GM19468 (cell line): ENCODE measurements around the gene ADAMTS3.
"Not testable (repeated sequence)": the region's sequence is repeated elsewhere in the genome, so short reads cannot be mapped to it uniquely, and the experiment has no call there.

Source experiments
- ATAC-seq: cut with Tn5 transposase; IDR thresholded peaks from one replicate; pipeline ENCODE4 v1.9.1; 2021; ENCODE audit warnings: mild to moderate bottlenecking, moderate library complexity, moderate number of reproducible peaks; ENCODE audit not compliant: unreplicated experiment; ENCODE audit errors: extremely low read depth

ADAMTS3 gene

DNA sequence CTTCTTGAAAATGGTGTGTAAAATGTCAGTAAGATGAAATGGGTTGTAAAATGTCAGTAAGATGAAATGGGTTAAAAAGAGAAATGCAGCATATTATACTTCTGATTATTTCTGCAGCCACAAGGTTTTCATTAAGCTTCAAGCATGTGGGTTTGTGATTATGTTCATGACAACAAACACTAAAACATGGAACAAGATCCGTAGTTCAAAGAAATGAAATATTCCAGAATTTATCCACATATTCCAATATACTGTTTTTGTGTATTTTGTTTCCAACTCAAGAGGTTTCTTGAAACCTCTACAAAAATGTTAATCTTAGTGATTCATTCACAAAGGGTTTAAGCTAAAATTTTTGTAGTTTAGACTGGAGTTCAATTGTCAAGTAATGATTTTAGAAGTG, 84.0 kb downstream of the ADAMTS3 start:
- ATAC-seq: no peak

DNA sequence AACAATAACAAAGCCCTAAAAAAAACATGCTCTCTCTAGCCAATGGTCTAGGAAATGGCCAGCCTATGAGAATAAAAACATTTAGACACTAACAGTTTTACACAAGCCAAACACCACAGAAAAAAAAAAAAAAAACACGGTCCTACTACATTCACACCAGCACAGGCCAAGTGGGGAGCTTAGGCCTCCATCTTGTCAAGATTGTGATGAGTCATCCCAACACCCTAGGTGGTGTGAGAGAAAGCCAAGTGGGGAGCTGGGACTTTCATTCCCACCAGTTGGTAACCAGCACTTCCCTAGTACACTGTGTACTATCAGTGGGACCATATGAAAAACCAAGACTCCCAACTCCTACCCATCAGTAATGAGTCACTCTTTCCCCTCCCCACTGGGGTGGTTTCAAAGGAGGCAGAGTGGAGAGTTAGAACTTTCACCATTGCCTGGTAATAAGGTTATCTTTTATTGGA, 95.6 kb downstream of the ADAMTS3 start:
- no peak for ATAC-seq

DNA sequence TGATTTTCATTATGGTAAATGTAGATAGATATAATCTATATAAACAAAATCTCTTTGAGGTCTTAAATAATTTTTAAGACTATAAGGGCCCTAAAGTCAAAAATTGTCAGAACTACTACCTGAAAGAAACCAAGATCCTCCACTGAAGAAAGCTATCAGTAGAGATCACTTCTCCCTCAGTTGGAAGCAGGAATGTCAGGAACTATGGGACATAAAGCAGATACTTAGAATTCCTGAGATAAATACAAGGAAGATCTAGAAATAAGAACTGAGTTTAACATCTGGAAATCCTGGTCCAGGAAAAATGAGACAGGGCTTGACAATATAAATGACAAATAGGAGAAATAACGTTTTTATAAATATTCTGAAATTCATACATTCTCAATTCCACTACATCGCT, 97.2 kb downstream of the ADAMTS3 start:
- no peak for ATAC-seq

DNA sequence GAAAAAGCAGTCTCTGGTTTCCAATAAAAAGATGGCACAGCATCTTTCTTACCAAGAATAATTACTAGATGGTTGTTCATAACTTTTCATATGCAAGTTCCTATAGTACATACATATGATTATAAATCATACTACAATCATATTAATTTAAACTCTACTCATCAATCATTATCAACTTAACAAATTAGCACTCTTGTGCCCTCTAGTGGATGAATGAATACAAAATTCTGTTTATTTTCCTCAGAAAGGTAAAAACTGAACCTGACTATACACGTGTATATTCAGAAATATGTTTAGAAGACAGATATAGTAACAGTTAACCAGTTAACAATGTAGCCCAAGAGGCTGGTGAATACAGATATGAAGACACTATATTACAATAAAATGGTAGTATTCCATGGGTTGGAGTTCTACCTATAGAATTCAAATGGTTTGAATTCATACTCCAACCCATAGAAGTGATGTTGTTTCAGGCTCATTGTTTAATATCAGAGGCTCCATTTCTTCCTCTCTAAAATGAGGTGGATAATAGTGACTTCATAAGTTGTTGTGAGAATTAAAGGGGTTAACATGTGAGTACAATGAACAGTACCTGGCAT, 100.0 kb downstream of the ADAMTS3 start:
- no peak for ATAC-seq

DNA sequence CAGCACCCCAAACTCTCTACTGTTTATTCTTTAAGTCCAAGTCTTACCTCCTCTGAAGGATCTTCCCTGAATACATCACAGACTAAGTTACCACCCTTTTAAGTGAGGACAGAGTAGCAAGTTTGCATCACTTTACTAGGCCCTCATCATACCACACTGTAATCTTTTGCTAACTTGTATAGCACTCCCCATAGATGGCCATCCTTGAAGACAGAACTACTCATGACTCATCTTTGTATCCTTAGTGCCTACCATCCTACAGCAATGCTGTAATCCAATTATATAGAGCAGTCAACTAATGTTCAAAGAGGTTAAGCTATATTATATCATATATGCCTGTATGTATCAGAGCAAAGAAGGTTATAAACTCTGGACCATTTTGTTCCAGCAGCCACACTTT, 101.4 kb downstream of the ADAMTS3 start:
- ATAC-seq: no peak

DNA sequence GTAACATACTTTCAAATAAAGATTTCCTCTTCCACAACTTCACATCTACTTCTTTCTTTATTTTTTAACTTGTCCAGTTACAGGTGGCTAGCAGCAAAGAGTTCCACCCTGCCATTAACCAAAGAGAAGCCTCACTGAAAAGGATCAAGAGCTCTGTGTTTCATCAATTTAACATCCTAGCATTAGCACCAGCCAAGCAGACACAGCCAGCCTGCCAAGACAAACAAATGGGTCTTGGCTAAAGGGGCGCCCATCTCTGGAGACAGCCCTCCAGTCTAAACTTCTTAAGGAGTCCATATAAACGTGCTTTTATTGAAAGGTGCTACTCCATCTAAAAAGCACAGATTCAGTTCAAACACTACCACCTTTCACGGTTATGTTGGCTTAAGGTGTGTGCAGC, 105.3 kb downstream of the ADAMTS3 start:
- ATAC-seq: no peak

DNA sequence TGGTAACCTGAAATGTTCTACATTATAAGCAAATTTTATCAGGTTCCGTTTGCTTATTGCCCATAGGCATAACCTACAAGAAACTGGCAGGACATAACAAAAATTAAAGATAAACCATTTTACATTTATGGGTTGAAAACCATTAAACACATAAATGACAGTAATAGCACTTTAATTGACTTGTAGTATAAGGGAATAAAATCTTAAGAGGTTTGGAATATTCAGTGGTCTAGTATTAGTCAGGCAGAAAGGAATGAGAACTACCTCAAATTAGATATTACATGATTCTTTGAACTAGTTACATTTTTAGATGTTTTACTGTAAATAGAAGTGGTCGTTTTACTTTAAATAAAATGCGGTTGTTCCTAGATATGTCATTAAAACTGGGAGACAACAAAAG, 111.9 kb downstream of the ADAMTS3 start:
- ATAC-seq: no peak

DNA sequence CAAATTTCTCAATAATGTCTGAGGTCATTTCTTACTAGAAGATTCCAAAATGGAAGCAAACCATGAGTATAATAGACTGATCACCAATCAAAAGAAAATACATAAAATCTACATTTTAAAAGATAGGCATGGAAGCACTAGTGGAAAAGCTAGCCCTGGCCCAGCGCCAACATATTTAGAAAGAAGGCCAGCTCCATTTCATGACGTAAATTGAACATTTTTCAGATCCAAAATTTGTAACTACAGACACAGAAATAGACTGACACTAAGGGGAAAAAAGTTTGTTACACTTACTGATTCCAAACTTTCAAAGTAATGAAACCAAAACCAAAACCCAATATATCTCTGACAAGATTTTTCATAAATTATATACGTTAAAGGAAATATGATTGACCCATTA, 117.7 kb downstream of the ADAMTS3 start:
- ATAC-seq: no peak

DNA sequence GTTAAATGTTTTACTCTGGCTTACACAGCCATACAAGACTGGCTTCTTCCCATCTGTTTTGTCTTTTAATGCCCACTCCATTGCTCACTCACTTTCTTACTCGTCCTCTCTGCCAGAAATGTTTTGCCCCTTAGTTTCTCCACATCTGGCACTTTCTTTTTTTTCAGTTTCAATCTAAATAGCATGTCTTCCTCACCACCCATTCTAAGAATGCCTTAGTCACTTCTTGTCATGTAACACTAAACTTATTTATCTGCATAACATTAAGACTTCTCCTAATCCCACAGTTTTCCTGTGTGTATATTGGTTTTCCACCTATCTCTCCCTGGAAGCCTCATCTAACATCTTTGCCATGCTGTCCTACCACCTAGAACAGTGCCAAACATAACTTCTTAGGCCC, 119.3 kb downstream of the ADAMTS3 start:
- no peak for ATAC-seq

DNA sequence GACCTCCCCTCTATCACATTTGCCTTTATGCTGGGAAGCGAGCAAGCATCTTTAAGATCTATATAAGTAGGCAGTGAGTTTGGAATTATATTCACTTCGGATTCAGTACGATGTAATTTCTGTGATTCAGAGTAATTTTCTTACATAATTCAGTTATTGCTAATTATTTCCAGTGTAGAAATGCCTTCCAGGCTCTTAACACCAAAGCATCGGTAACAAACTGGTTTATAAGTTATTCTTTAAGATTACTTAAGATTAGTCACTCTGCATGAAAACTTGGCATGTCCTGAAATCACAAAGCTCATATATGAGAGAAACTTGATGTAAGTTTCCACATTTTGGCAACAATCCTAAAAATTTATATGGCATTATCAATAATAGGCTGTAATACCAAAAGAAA, 120.8 kb downstream of the ADAMTS3 start:
- ATAC-seq: no peak

DNA sequence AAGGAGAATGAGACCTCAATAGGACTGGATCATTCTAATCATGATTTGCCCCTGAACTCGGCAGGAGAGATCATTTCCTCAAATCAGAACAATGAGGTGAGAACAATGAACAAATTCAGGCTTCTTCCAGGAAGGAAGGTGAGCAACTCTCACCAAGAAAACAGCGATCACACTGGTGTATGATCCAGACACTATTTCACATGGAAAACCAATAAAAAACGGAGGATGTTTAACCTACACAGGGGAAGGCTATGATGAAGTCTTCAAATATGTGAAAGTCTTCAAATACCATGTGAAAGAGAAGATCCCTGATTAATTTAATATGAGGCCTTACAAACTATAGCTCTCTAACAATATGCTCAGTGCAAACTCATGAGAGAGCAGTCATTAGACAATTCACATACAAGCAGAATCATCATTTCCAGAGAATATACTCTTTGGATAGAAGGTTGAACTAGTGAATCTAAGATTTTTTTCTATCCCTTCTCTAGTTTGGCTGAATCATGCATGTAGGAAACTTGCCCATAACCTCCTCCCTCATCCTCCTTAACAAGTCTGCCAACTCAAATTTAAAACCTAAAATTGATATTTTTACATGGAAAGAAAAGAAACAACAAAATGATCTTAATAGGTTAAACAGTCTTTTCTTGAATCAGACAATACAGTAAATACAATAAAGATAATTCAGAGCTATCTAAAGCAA, 122.5 kb downstream of the ADAMTS3 start:
- ATAC-seq: no peak

DNA sequence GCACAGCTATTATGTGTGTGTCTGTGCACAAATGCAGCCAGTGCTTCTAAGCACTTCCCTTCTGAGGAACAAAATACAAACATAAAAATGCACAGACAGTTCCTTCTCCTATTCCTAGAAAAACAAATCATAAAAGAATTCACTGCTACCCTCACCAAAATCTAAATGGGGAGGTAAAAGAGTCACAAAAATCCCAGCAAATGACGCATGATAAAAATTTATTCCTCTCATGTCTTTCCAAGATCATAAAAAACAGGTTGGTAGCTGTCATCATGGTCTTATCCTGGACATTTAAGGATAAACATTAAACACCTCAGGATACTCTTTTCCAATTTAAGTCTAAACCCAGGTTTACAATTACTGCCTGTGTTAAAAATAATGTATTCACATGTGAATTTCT, 124.9 kb downstream of the ADAMTS3 start:
- ATAC-seq: no peak

DNA sequence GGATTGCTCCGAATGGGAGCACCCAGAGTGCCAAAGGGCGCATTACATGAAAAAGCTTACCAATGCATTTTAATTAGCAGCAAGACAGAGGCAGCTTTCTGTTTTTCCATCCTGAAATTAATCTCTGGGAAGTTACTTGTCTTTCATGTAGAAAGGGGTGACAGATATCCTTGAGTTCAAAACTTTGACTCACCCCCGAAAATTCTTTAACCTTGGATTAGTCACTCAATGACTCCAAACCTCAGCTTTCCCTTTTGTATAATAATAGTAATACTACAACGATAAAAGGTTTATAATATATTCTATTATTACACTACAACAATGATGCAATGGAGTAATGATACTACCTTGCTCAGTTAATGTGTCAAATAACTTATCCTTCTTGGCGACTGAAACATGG, 126.3 kb downstream of the ADAMTS3 start:
- ATAC-seq: no peak

DNA sequence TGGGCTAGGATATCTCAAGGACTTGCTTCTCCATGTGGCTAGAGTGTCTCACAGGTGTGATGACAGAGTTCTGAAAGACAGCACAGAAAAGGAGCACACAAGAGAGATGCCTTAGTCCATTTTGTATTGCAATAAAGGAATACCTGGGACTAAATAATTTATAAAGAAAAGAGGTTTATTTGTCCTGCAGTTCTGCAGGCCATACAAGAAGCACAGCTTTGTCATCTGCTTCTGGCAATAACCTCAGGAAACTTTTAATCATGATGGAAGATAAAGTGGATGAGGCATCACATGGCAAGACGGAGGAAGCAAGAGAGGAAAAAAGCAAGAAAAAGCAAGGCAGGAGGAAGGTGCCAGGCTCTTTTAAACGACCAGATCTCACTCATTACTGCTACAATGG, 126.9 kb downstream of the ADAMTS3 start:
- ATAC-seq: no peak

DNA sequence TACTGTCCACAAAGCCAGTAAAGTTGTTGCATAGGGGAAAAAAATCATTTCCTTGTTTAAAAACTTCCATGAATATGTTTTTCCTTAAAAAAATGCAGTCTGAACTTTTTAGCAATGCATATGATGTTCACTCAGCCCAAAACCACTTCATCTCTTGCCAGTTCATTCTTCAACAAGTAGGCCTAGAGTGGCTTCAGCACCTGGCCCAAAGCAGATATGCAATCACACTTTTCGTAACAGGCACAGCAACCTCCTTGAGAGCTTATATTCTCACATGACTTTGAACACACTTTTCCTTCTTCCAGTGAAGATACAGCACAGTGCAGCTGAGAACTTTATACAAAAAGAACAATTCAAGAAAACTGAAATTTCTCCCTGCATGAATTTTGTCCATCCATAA, 128.6 kb downstream of the ADAMTS3 start:
- no peak for ATAC-seq

DNA sequence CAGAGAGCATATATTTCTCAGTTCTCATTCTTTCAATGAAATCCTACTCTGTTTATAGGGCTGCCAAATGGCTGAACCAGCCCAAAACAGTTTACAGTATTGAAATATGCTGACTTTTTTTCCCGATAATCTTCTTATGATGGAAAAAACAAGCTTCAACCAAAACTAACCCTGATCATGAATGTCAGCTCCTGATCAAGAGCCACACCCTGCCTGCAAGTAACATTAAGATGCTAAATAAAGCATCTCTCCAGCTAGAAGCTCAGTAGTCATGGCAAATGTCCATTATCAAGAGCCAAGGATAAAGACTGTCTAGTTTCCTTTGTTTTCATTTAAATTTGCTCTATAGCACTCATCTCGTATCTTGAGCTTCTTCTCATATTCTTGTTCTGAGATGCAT, 136.0 kb downstream of the ADAMTS3 start:
- ATAC-seq: no peak

DNA sequence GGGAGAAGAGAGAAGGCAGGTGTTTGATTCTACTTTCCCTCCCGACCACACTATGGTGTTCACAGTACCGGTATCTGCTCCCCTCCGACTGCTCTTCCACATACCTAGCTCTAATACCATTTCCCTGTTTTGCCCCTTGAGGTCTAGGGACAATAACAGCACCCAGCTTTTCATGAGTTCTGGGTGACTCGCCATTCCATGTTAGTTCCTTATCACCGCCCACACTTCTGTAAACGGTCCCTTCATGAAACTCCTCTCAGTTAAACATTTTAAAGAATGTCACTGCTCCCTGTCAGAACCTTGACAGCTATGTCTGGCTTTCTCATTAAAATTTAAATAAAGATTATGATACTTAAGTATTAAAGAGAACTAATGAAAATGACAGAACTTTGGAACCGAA, 136.7 kb downstream of the ADAMTS3 start:
- ATAC-seq: no peak

DNA sequence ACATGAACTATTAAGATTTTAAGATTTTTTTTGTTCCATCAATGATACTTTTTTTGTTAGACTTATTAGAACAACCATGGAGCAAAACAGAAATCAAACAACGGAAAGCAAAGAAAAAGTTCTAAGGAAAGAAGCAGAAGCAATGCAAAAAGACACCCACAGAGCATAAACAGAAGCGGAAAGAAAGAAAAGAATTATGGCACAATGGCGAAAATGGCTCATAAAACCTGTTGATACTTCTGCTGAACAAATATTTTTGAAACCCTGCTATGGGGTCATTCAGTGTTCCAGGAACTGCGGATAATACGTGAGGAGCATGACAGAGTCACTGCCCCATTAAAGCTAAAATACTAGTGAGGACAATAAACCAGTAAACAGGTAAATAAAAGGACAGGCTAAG, 138.0 kb downstream of the ADAMTS3 start:
- ATAC-seq: no peak

DNA sequence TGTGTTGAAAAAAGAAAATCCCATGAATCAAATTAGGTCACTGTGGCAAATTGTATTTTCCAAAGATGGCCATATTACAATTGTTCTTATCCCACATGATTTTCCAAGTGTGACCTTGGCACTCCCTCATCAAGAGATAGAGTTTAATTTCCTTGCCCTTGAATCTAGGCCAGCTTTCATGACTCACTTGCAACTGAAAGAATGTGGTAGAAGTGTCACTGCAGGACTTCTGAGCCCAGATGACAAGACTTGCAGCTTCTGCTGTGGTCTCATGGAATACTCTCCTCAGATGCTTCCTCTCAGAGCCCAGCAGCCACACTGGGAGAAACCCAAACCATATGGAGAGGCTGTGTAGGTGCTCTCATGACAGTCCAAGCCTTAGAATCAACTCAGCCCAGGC, 139.0 kb downstream of the ADAMTS3 start:
- ATAC-seq: no peak

DNA sequence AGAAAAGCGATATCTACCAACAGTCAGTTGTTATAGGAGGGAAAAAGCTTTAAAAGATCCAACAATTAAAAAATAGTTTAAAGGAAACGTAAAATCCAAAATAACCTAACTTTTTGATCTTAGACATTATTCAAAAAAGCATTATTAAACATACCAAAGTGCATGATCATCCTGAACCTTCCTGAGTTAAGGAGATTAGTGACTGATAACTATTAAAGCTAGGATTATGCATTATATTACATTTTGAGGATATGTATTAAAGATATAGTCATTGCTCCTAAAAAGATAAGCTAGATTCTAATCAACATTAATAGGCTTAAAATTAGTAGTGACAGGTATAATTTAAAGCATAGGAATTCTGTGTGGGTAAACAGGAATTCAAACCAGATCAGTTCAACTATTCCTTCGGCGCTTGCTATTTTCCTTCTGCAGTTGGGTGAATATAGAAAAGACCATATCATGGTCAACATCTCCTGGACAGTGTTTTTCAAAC, 139.6 kb downstream of the ADAMTS3 start:
- no peak for ATAC-seq

DNA sequence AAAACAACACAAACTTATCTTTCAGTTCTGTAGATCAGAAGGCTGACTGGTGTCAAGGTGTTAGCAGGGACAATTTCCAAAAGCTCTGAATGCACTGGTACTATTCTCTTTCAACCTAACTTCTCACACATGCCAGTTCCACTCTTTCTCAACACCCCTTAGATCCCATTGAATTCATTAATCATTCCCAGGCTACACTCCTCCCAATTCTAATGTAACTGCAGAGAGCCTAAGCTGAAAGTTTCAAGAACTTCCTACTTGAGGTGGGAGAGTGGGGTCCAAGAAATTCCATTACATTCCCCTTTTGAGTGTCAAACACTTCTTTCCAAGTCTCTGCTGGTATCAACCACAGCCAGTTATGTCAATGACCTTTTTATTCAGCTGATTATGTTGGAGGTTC, 142.0 kb downstream of the ADAMTS3 start:
- no peak for ATAC-seq

DNA sequence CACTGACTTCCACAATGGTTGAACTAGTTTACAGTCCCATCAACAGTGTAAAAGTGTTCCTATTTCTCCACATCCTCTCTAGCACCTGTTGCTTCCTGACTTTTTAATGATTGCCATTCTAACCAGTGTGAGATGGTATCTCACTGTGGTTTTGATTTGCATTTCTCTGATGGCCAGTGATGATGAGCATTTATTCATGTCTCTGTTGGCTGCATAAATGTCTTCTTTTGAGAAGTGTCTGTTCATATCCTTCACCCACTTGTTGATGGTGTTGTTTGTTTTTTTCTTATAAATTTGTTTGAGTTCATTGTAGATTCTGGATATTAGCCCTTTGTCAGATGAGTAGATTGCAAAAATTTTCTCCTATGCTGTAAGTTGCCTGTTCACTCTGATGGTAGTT, 143.1 kb downstream of the ADAMTS3 start:
- not testable (repeated sequence) for ATAC-seq
